HG02623 (cell line): ENCODE measurements around the gene EIF5B.
"Not testable (repeated sequence)": the region's sequence is repeated elsewhere in the genome, so short reads cannot be mapped to it uniquely, and the experiment has no call there.

Experiments
- ATAC-seq: cut with Tn5 transposase; IDR thresholded peaks from one replicate; pipeline ENCODE4 v1.9.1; 2021; ENCODE audit warnings: moderate library complexity; ENCODE audit not compliant: unreplicated experiment

Gene EIF5B, protein sequence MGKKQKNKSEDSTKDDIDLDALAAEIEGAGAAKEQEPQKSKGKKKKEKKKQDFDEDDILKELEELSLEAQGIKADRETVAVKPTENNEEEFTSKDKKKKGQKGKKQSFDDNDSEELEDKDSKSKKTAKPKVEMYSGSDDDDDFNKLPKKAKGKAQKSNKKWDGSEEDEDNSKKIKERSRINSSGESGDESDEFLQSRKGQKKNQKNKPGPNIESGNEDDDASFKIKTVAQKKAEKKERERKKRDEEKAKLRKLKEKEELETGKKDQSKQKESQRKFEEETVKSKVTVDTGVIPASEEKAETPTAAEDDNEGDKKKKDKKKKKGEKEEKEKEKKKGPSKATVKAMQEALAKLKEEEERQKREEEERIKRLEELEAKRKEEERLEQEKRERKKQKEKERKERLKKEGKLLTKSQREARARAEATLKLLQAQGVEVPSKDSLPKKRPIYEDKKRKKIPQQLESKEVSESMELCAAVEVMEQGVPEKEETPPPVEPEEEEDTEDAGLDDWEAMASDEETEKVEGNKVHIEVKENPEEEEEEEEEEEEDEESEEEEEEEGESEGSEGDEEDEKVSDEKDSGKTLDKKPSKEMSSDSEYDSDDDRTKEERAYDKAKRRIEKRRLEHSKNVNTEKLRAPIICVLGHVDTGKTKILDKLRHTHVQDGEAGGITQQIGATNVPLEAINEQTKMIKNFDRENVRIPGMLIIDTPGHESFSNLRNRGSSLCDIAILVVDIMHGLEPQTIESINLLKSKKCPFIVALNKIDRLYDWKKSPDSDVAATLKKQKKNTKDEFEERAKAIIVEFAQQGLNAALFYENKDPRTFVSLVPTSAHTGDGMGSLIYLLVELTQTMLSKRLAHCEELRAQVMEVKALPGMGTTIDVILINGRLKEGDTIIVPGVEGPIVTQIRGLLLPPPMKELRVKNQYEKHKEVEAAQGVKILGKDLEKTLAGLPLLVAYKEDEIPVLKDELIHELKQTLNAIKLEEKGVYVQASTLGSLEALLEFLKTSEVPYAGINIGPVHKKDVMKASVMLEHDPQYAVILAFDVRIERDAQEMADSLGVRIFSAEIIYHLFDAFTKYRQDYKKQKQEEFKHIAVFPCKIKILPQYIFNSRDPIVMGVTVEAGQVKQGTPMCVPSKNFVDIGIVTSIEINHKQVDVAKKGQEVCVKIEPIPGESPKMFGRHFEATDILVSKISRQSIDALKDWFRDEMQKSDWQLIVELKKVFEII

GRCh38 chr2:99337113-99338028, at the start of gene EIF5B:
Gene EIF5B (plus strand): TSS chr2:99337389. CDS start chr2:99337555, 166 bp downstream.
- peak; percentile 52 for ATAC-seq

GRCh38 chr2:99297994-99298393, 39.2 kb upstream of the EIF5B start:
- ATAC-seq, result no peak

GRCh38 chr2:99299580-99299979, 37.6 kb upstream of the EIF5B start:
- no peak for ATAC-seq

DNA sequence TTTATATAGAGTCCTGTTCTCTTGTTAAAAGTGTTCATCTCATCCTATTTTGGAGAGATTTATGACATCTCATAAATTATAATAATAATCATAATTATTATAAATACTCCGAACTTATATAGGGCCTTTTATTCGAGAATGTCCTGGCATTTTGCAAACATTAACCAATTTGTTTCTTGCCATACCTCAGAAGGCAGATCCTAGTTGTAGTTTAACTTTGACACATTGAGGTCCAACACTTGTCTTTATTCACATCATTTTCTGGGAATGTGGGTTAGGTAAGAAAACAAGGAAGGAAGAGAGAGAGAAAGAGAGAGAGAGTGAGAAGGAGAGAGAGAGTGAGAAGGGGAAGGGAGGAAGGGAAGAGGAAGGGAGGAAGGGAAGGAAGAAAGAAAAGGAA, 36.1 kb upstream of the EIF5B start, which contains the start of gene LYG1:
TSS of gene LYG1 (minus strand) at position 101 of the 400 bp plus-strand sequence. CDS start 5,527 bp downstream, outside the sequence.
- ATAC-seq, result not testable (repeated sequence)

DNA sequence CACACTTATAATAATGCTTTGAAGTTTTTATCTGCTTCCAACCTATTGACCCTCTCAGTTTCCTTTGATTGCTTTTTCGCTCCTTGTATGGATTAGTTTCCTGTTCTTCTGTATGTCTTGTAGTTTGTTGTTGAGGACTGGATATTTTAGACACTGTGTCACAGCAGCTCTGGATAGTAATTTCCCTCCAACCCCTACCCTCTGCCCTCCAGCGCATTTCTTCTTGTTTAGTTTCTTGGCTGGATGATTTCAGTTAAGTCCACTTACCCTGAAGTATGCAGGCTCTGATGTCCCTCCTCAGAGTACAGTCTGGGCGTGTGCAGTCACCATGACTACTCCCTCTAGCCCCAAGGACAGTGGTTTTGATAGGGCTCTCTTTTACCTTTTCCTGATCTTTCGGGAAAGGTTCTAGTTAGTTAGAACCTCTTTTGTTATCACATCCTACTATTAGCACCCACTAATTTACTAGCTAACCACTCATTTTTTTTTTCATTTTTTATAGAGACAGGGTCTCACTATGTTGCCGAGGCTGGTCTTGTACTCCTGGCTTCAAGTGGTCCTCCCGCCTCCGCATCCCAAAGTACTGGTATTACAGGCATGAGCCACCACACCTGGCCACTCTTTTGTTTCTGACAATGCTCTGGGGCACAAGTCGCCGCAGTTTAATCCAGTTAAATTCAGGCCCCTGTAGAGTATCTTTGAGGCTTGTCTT, 19.9 kb upstream of the EIF5B start:
- ATAC-seq, result no peak

- not testable (repeated sequence) for ATAC-seq
Observed at GRCh38 chr2:99317873-99318200, 19.4 kb upstream of the EIF5B start.

GRCh38 chr2:99325384-99325783, 11.8 kb upstream of the EIF5B start:
- no peak for ATAC-seq

- ATAC-seq, result peak; percentile 65
Observed at GRCh38 chr2:99335911-99336803, 1.0 kb upstream of the EIF5B start, which contains the start of gene TXNDC9. Gene TXNDC9 (minus strand): TSS chr2:99336333. CDS start chr2:99333210, 3,123 bp downstream.

GRCh38 chr2:99336804-99337112, 431 bp upstream of the EIF5B start:
- no peak for ATAC-seq

DNA sequence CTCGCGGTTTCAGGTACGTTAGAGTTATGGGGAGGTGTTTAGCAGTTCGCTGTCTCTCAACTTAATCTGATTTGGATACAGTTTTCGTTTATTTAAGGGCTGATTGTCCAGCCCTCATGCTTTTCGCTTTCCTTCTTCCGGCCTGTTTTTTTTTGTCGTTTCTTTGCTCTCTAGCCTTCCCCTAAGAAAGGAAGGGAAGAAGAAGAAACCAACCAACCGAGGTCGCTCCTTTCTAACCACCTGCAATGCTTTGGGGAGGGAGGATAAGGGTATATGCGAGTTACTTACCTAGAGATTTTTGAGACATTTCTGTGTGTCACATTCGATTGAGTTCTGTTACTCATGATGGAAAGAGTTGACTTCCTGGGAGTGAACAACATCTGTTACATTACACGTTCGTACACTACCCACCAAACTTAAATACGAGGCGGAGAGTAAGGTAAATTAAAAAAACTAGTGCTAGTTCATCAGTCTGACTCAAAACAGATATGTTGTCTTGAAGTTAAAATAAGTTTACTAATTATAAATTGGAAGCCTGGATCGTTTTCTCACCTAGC, 918 bp downstream of the EIF5B start:
- ATAC-seq, result no peak

GRCh38 chr2:99340669-99341236, 3.6 kb downstream of the EIF5B start:
- ATAC-seq, result no peak

- ATAC-seq, result no peak
Observed at GRCh38 chr2:99342536-99342935, 5.3 kb downstream of the EIF5B start.

DNA sequence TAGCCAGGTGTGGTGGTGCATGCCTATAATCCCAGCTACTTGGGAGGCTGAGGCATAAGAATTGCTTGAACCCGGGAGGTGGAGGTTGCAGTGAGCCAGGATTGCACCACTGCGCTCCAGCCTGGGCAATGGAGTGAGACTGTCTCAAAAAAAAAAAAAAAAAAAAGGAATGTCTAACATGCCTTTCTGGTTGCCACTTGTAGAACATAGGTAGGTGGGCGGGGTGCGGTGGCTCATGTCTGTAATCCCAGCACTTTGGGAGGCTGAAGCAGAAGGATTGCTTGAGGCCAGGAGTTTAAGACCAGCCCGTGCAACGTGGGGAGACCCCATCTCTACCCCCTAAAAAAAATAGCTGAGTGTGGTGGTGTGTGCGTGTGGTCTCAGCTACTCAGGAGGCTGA, 8.3 kb downstream of the EIF5B start:
- ATAC-seq, result not testable (repeated sequence)

DNA sequence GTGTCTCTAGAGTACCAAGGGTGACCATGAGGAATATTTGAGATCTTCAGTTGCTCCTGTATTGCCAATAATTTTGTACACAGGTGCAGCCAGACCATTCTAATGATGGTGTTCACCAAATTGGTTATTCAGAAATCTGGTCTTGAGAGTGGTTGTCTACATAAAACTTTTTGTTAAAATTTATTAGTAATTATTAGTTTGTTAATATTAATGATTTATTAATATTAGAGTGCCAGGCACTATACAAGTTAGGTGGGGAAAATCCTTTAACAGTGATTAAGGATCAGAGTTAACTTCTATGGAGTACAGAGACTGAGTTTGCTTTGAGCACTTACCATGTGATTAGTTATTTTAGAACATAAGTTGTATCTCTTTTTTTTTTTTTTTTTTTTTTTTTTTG, 9.0 kb downstream of the EIF5B start:
- no peak for ATAC-seq

- ATAC-seq, result no peak
Observed at GRCh38 chr2:99348173-99348572, 11.0 kb downstream of the EIF5B start.

GRCh38 chr2:99350194-99350593, 13.0 kb downstream of the EIF5B start:
- no peak for ATAC-seq

- ATAC-seq, result no peak
Observed at GRCh38 chr2:99354070-99354469, 16.9 kb downstream of the EIF5B start.

- ATAC-seq, result not testable (repeated sequence)
Observed at GRCh38 chr2:99354825-99355224, 17.6 kb downstream of the EIF5B start.
